Measurements from ENCODE around the gene VPS51.

DNA sequence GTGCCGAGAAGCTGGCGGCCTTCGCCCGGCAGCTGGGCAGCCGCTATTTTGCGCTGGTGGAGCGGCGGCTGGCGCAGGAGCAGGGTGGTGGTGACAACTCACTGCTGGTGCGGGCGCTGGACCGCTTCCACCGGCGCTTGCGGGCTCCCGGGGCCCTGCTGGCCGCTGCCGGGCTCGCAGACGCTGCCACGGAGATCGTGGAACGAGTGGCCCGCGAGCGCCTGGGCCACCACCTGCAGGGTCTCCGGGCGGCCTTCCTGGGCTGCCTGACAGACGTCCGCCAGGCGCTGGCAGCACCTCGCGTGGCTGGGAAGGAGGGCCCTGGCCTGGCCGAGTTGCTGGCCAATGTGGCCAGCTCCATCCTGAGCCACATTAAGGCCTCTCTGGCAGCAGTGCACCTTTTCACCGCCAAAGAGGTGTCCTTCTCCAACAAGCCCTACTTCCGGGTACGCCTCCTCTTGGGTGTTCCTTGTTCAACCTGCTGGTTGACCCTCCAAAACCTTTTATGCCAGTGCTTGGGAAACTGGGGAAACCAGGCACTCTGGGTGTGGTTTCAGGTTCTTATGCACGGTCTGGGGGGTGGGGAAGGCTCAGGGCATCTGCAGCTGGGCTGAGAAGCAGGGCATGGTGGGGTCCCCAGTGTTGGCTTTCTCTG lies 12.6 kb downstream of the VPS51 start:
- TF ChIP-seq, protein P1, sequence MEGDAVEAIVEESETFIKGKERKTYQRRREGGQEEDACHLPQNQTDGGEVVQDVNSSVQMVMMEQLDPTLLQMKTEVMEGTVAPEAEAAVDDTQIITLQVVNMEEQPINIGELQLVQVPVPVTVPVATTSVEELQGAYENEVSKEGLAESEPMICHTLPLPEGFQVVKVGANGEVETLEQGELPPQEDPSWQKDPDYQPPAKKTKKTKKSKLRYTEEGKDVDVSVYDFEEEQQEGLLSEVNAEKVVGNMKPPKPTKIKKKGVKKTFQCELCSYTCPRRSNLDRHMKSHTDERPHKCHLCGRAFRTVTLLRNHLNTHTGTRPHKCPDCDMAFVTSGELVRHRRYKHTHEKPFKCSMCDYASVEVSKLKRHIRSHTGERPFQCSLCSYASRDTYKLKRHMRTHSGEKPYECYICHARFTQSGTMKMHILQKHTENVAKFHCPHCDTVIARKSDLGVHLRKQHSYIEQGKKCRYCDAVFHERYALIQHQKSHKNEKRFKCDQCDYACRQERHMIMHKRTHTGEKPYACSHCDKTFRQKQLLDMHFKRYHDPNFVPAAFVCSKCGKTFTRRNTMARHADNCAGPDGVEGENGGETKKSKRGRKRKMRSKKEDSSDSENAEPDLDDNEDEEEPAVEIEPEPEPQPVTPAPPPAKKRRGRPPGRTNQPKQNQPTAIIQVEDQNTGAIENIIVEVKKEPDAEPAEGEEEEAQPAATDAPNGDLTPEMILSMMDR (IDR thresholded peaks at IDR 0.05) = no peak
- no peak for TF ChIP-seq POLR2A (IDR thresholded peaks at IDR 0.05)

Data from adrenal gland (tissue), 5 donors.